Type B pancreatic cell (in vitro differentiated cells): ENCODE results near the gene SYNCRIP. TPM values are rescaled to one million over a fixed set of nuclear protein-coding genes. Genes with fewer than 3 reads are reported as not detected.

ENCODE experiments used
- DNase-seq: peaks from one replicate; pipeline ENCODE4 v3.0.0; 2021; ENCODE audit warnings: mixed read lengths; ENCODE audit not compliant: unreplicated experiment; ENCODE audit errors: extremely low spot score
- H3K27ac Mint-ChIP-seq: 2 replicates; pipeline ENCODE4 v1.8.0; 2021; ENCODE audit warnings: mild to moderate bottlenecking, mixed read lengths
- H3K27me3 Mint-ChIP-seq: 2 replicates; pipeline ENCODE4 v1.8.0; 2021; ENCODE audit warnings: mixed read lengths
- H3K36me3 Mint-ChIP-seq: 2 replicates; pipeline ENCODE4 v1.8.0; 2021; ENCODE audit warnings: mixed read lengths
- H3K4me1 Mint-ChIP-seq: one replicate; pipeline ENCODE4 v1.8.0; 2021; ENCODE audit warnings: mixed read lengths; ENCODE audit not compliant: unreplicated experiment
- H3K4me3 Mint-ChIP-seq: 2 replicates; pipeline ENCODE4 v1.8.0; 2021; ENCODE audit warnings: mild to moderate bottlenecking, mixed read lengths
- H3K9me3 Mint-ChIP-seq: 2 replicates; pipeline ENCODE4 v1.8.0; 2021; ENCODE audit warnings: mixed read lengths
- CTCF ChIP-seq: fragments of 200-600 bp; sonication (generic); conservative IDR thresholded peaks from 2 replicates; pipeline ENCODE4 v1.5.0; 2021; ENCODE audit warnings: antibody characterized with exemption, mild to moderate bottlenecking
- total RNA-seq: library from RNA; stranded (reverse); gene quantifications from 2 replicates; pipeline ENCODE4 v1.2.1, GENCODE V29; 2021; ENCODE audit warnings: low replicate concordance

The SYNCRIP gene
- total RNA-seq, 1 donor from 2014 or later = 117 TPM

- Mint-ChIP-seq H3K4me1 (peaks cover 36% of the 10 kb centered on the region), H3K4me3 (peak overlapping the region; percentile 24), H3K9me3 (peaks cover 4% of the 10 kb centered on the region), H3K27me3 (peaks cover 3% of the 10 kb centered on the region), H3K36me3 (peaks cover 46% of the 10 kb centered on the region), H3K27ac (peak overlapping the region; percentile 1)
- no peak for TF ChIP-seq CTCF
- DNase-seq = no peak
Observed at GRCh38 chr6:85673198-85674139, 30.8 kb upstream of the SYNCRIP start.

- H3K36me3 Mint-ChIP-seq = peaks cover 40% of the 10 kb centered on the region
- no peak for DNase-seq
- TF ChIP-seq CTCF = no peak
- peaks cover 4% of the 10 kb centered on the region for H3K9me3 Mint-ChIP-seq
- peaks cover 36% of the 10 kb centered on the region for H3K4me1 Mint-ChIP-seq
- no peaks in the 10 kb centered on the region for H3K27me3 Mint-ChIP-seq
- no peak overlapping the region for H3K4me3 Mint-ChIP-seq
- peak overlapping the region; percentile 1 for H3K27ac Mint-ChIP-seq
Observed at GRCh38 chr6:85672623-85673022, 29.9 kb upstream of the SYNCRIP start.

GRCh38 chr6:85672050-85672449 is 29.4 kb upstream of the SYNCRIP start:
- H3K27me3 Mint-ChIP-seq = no peaks in the 10 kb centered on the region
- peaks cover 4% of the 10 kb centered on the region for H3K9me3 Mint-ChIP-seq
- H3K36me3 Mint-ChIP-seq = peaks cover 40% of the 10 kb centered on the region
- no peak for DNase-seq
- no peak overlapping the region for H3K27ac Mint-ChIP-seq
- no peak for TF ChIP-seq CTCF
- H3K4me3 Mint-ChIP-seq = no peak overlapping the region
- peaks cover 36% of the 10 kb centered on the region for H3K4me1 Mint-ChIP-seq

- peaks cover 29% of the 10 kb centered on the region for H3K36me3 Mint-ChIP-seq
- DNase-seq = no peak
- peaks cover 4% of the 10 kb centered on the region for H3K9me3 Mint-ChIP-seq
- TF ChIP-seq CTCF = no peak
- H3K27ac Mint-ChIP-seq = peak overlapping the region; percentile 55
- H3K27me3 Mint-ChIP-seq = no peaks in the 10 kb centered on the region
- peaks cover 23% of the 10 kb centered on the region for H3K4me1 Mint-ChIP-seq
- no peak overlapping the region for H3K4me3 Mint-ChIP-seq
Observed at GRCh38 chr6:85670573-85670972, 27.9 kb upstream of the SYNCRIP start.

GRCh38 chr6:85669735-85670194 is 27.1 kb upstream of the SYNCRIP start:
- no peak for TF ChIP-seq CTCF
- no peak overlapping the region for H3K4me3 Mint-ChIP-seq
- H3K4me1 Mint-ChIP-seq = peaks cover 18% of the 10 kb centered on the region
- peaks cover 4% of the 10 kb centered on the region for H3K9me3 Mint-ChIP-seq
- H3K27me3 Mint-ChIP-seq = no peaks in the 10 kb centered on the region
- DNase-seq = no peak
- peak overlapping the region; percentile 37 for H3K27ac Mint-ChIP-seq
- peaks cover 27% of the 10 kb centered on the region for H3K36me3 Mint-ChIP-seq
